HG02870 (cell line): ENCODE results near the gene YPEL3.
"Not testable (repeated sequence)": the region's sequence is repeated elsewhere in the genome, so short reads cannot be mapped to it uniquely, and the experiment has no call there.

Experiments used
- ATAC-seq: cut with Tn5 transposase; IDR thresholded peaks from one replicate; pipeline ENCODE4 v1.9.1; 2021; ENCODE audit warnings: mild to moderate bottlenecking, moderate library complexity; ENCODE audit not compliant: unreplicated experiment

Gene YPEL3

GRCh38 chr16:30117768-30118167, 21.8 kb upstream of the YPEL3 start:
- no peak for ATAC-seq

- ATAC-seq = no peak
These were observed 20.5 kb upstream of the YPEL3 start for GRCh38 chr16:30116291-30117207.

- no peak for ATAC-seq
These were observed 19.2 kb upstream of the YPEL3 start for GRCh38 chr16:30115238-30115637.

GRCh38 chr16:30114833-30115232, 18.8 kb upstream of the YPEL3 start:
- ATAC-seq = not testable (repeated sequence)

GRCh38 chr16:30114411-30114810, 18.4 kb upstream of the YPEL3 start:
- ATAC-seq = no peak

GRCh38 chr16:30113711-30114333, 17.8 kb upstream of the YPEL3 start:
- ATAC-seq = no peak

- no peak for ATAC-seq
These were observed 17.2 kb upstream of the YPEL3 start, which contains the start of gene GDPD3 for GRCh38 chr16:30113031-30113710. GDPD3 (minus strand) TSS chr16:30113537; CDS start chr16:30113478, 59 bp downstream.

- no peak for ATAC-seq
These were observed 16.4 kb upstream of the YPEL3 start for GRCh38 chr16:30112197-30113030.

GRCh38 chr16:30110661-30111060, 14.6 kb upstream of the YPEL3 start:
- no peak for ATAC-seq

GRCh38 chr16:30108059-30108850, 12.2 kb upstream of the YPEL3 start:
- ATAC-seq = no peak

- no peak for ATAC-seq
These were observed 8.5 kb upstream of the YPEL3 start for GRCh38 chr16:30104492-30104891.

GRCh38 chr16:30104090-30104489, 8.1 kb upstream of the YPEL3 start:
- no peak for ATAC-seq

GRCh38 chr16:30096862-30097563, 1.0 kb upstream of the YPEL3 start:
- ATAC-seq = no peak

- ATAC-seq = no peak
These were observed 591 bp downstream of the YPEL3 start for GRCh38 chr16:30095166-30096078.

- ATAC-seq = no peak
These were observed 1.4 kb downstream of the YPEL3 start for GRCh38 chr16:30094541-30095165.

GRCh38 chr16:30092373-30093010, 3.5 kb downstream of the YPEL3 start:
- ATAC-seq = peak; percentile 48
